ENCODE results near the gene TDRD6. TPM values are rescaled to one million over a fixed set of nuclear protein-coding genes. Genes with fewer than 3 reads are reported as not detected.

The TDRD6 gene
- polyA plus RNA-seq, 1 of the 3 experiments (the other 2 are of a cell fraction) = not detected

DNA sequence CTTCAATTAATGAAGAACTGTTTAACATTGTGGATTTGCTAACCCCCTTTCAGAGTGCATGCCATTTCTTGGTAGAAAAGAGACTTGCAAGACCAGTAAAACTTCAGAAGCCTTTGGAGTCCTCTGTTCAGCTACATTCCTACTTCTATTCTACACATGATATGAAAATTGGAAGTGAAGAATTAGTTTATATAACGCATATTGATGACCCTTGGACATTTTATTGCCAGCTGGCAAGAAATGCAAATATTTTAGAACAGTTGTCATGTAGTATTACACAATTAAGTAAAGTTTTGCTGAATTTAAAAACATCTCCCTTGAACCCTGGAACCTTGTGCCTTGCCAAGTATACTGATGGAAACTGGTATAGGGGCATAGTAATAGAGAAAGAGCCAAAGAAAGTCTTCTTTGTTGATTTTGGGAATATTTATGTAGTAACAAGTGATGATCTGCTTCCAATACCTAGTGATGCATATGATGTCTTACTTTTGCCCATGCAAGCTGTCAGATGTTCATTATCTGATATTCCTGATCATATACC lies 3.3 kb downstream of the TDRD6 start (continued):
- no peak for TF ChIP-seq MXI1 (IDR thresholded peaks at IDR 0.05; ENCODE audit: low read depth, low read length)
- TF ChIP-seq EP300 (IDR thresholded peaks at IDR 0.05; ENCODE audit: borderline replicate concordance in 1 of 2, low read depth in 1 of 2, low read length in 1 of 2) = no peak
- TF ChIP-seq FOSL2 (IDR thresholded peaks at IDR 0.05; ENCODE audit: borderline replicate concordance, low read depth) = no peak
- no peak for TF ChIP-seq RAD21 (IDR thresholded peaks at IDR 0.05; ENCODE audit: low read length)
- no peak for TF ChIP-seq NFIC (IDR thresholded peaks at IDR 0.05; ENCODE audit: borderline replicate concordance)
- TF ChIP-seq TEAD4 (IDR thresholded peaks at IDR 0.05; ENCODE audit: borderline replicate concordance, insufficient read depth) = no peak
- TF ChIP-seq, protein P1, sequence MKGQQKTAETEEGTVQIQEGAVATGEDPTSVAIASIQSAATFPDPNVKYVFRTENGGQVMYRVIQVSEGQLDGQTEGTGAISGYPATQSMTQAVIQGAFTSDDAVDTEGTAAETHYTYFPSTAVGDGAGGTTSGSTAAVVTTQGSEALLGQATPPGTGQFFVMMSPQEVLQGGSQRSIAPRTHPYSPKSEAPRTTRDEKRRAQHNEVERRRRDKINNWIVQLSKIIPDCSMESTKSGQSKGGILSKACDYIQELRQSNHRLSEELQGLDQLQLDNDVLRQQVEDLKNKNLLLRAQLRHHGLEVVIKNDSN (IDR thresholded peaks at IDR 0.05; ENCODE audit: borderline replicate concordance, low read depth) = no peak
- TF ChIP-seq, protein P2, sequence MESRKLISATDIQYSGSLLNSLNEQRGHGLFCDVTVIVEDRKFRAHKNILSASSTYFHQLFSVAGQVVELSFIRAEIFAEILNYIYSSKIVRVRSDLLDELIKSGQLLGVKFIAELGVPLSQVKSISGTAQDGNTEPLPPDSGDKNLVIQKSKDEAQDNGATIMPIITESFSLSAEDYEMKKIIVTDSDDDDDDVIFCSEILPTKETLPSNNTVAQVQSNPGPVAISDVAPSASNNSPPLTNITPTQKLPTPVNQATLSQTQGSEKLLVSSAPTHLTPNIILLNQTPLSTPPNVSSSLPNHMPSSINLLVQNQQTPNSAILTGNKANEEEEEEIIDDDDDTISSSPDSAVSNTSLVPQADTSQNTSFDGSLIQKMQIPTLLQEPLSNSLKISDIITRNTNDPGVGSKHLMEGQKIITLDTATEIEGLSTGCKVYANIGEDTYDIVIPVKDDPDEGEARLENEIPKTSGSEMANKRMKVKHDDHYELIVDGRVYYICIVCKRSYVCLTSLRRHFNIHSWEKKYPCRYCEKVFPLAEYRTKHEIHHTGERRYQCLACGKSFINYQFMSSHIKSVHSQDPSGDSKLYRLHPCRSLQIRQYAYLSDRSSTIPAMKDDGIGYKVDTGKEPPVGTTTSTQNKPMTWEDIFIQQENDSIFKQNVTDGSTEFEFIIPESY (IDR thresholded peaks at IDR 0.05; ENCODE audit: borderline replicate concordance, low read depth) = no peak

DNA sequence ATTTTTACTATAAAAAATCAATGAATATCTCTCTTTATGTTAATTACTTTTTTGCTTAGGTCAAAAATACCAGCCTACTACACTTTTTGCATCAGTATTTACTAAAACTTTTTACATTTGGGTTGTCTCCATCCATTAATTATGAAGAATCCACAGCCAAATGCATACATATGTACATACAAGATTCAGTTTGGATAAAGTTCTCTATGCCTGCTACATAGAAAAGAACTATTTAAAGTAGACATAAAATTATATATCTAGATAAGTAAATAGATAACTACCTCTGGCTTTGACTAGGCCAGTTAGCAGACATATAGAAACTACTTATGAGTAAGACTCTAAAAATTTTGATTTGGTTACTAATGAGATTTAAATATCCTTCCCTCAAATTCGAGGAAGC lies 12.3 kb downstream of the TDRD6 start:
- Histone ChIP-seq H3K4me2 (no peak overlapping the region), H3K27me3 (ENCODE audit: insufficient read depth) (no peaks in the 10 kb centered on the region), H2AFZ (ENCODE audit: low read depth) (no peak overlapping the region), H3K4me1 (ENCODE audit: control insufficient read depth in 1 of 2, insufficient read depth in 2 of 2, low read depth in 1 of 2, low read length in 1 of 2) (no peaks in the 10 kb centered on the region), H3F3A (replicated peaks; ENCODE audit: insufficient read depth) (no peaks in the 10 kb centered on the region), H3K9me3 (no peaks in the 10 kb centered on the region), H3K36me3 (replicated peaks in 1 of 2; ENCODE audit: control insufficient read depth in 1 of 2, insufficient read depth in 2 of 2, low read length in 1 of 2) (no peaks in the 10 kb centered on the region), H3K4me3 (ENCODE audit: low read depth in 2 of 2, low read length in 1 of 2) (no peak overlapping the region), H4K20me1 (ENCODE audit: insufficient read depth) (no peaks in the 10 kb centered on the region), H3K27ac (ENCODE audit: low read depth in 2 of 2, low read length in 1 of 2) (no peak overlapping the region), H3K79me2 (ENCODE audit: insufficient read depth) (no peaks in the 10 kb centered on the region), H3K9ac (no peak overlapping the region), H3K9me2 (no peaks in the 10 kb centered on the region)
- ChIA-PET POLR2A (no interaction called here), CTCF (no interaction called here)
- WGBS (ENCODE audit: low lambda C conversion rate) = 3% methylated on average over 1 of the region's 1 CpG
- no peak for DNase-seq
- TF ChIP-seq SIN3A (IDR thresholded peaks at IDR 0.05; ENCODE audit: borderline replicate concordance, low read depth, low read length) (no peak), FOSL2 (IDR thresholded peaks at IDR 0.05; ENCODE audit: borderline replicate concordance, low read depth) (no peak), YY1 (IDR thresholded peaks at IDR 0.05; ENCODE audit: low read depth) (no peak), NRF1 (IDR thresholded peaks at IDR 0.05; ENCODE audit: low read depth, low read length) (no peak), EP300 (IDR thresholded peaks at IDR 0.05; ENCODE audit: borderline replicate concordance in 1 of 2, low read depth in 1 of 2, low read length in 1 of 2) (no peak)
- TF ChIP-seq, protein P3, sequence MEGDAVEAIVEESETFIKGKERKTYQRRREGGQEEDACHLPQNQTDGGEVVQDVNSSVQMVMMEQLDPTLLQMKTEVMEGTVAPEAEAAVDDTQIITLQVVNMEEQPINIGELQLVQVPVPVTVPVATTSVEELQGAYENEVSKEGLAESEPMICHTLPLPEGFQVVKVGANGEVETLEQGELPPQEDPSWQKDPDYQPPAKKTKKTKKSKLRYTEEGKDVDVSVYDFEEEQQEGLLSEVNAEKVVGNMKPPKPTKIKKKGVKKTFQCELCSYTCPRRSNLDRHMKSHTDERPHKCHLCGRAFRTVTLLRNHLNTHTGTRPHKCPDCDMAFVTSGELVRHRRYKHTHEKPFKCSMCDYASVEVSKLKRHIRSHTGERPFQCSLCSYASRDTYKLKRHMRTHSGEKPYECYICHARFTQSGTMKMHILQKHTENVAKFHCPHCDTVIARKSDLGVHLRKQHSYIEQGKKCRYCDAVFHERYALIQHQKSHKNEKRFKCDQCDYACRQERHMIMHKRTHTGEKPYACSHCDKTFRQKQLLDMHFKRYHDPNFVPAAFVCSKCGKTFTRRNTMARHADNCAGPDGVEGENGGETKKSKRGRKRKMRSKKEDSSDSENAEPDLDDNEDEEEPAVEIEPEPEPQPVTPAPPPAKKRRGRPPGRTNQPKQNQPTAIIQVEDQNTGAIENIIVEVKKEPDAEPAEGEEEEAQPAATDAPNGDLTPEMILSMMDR (IDR thresholded peaks at IDR 0.05) = no peak
- TF ChIP-seq, protein P2 (IDR thresholded peaks at IDR 0.05; ENCODE audit: borderline replicate concordance, low read depth) = no peak
- TF ChIP-seq, protein P4, sequence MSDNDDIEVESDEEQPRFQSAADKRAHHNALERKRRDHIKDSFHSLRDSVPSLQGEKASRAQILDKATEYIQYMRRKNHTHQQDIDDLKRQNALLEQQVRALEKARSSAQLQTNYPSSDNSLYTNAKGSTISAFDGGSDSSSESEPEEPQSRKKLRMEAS (IDR thresholded peaks at IDR 0.05; ENCODE audit: low read depth) = no peak
- TF ChIP-seq, protein P5, sequence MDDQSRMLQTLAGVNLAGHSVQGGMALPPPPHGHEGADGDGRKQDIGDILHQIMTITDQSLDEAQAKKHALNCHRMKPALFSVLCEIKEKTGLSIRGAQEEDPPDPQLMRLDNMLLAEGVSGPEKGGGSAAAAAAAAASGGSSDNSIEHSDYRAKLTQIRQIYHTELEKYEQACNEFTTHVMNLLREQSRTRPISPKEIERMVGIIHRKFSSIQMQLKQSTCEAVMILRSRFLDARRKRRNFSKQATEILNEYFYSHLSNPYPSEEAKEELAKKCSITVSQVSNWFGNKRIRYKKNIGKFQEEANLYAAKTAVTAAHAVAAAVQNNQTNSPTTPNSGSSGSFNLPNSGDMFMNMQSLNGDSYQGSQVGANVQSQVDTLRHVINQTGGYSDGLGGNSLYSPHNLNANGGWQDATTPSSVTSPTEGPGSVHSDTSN (IDR thresholded peaks at IDR 0.05) = no peak

Measured in SK-N-SH (cell line).